OCI-LY3 (cell line): ENCODE data around the gene LDLRAD4.

Source experiments
- H2AFZ ChIP-seq: fragments of 200-600, 300-600 bp; shearing (Covaris generic); 2 replicates; pipeline ENCODE4 v1.6.0; 2014; ENCODE audit warnings: antibody characterized with exemption, low read depth, low read length
- H3K27ac ChIP-seq: fragments of 200-600, 300-600 bp; sonication (generic); 2 replicates; pipeline ENCODE4 v1.5.1; 2014; ENCODE audit warnings: mild to moderate bottlenecking, low read length, moderate library complexity, mixed read lengths
- H3K27me3 ChIP-seq: fragments of 200-600, 300-600 bp; sonication (generic); 2 replicates; pipeline ENCODE4 v1.6.1; 2014; ENCODE audit warnings: low read depth, low read length, mixed read lengths
- H3K36me3 ChIP-seq: fragments of 200-600, 300-600 bp; sonication (generic); replicated peaks from 2 replicates; pipeline ENCODE3; 2014; ENCODE audit warnings: low read depth, low read length, mixed read lengths
- H3K4me1 ChIP-seq: fragments of 300-600, 200-600 bp; sonication (generic); 2 replicates; pipeline ENCODE4 v1.6.1; 2014; ENCODE audit warnings: low read length, mixed read lengths
- H3K4me2 ChIP-seq: fragments of 200-600, 300-600 bp; sonication (generic); 2 replicates; pipeline ENCODE4 v1.6.1; 2014; ENCODE audit warnings: low read length, mixed read lengths
- H3K4me3 ChIP-seq: fragments of 300-600, 200-600 bp; sonication (generic); 2 replicates; pipeline ENCODE4 v1.5.1; 2014; ENCODE audit warnings: antibody characterized with exemption, mild to moderate bottlenecking, low read length, moderate library complexity
- H3K79me2 ChIP-seq: fragments of 300-600, 200-600 bp; shearing (Covaris generic); 2 replicates; pipeline ENCODE4 v1.6.1; 2014; ENCODE audit warnings: mild to moderate bottlenecking, low read length, mixed read lengths
- H3K9ac ChIP-seq: fragments of 300-600, 200-600 bp; shearing (Covaris generic); 2 replicates; pipeline ENCODE4 v1.6.0; 2014; ENCODE audit warnings: mild to moderate bottlenecking, low read length, moderate library complexity
- H3K9me3 ChIP-seq: fragments of 200-600, 300-600 bp; shearing (Covaris generic); 2 replicates; pipeline ENCODE4 v1.6.1; 2014; ENCODE audit warnings: low read length, mixed read lengths; ENCODE audit not compliant: insufficient read depth
- H4K20me1 ChIP-seq: fragments of 200-600, 300-600 bp; sonication (generic); 2 replicates; pipeline ENCODE4 v1.6.1; 2016; ENCODE audit warnings: low read length, mixed read lengths; ENCODE audit not compliant: insufficient read depth
- CTCF ChIP-seq: fragments of 200-600, 300-600 bp; sonication (generic); IDR thresholded peaks from 2 replicates; pipeline ENCODE4 v1.5.1; 2014; ENCODE audit warnings: antibody characterized with exemption, low read length, low read depth
- EZH2phosphoT487 ChIP-seq: fragments of 200-600 bp; shearing (Covaris generic); IDR thresholded peaks from 2 replicates; pipeline ENCODE4 v1.6.1; 2018; ENCODE audit warnings: antibody characterized with exemption, mixed run types, low read depth

Gene LDLRAD4

GRCh38 chr18:13441736-13442135 is 223.2 kb downstream of the LDLRAD4 start:
- Histone ChIP-seq H2AFZ (no peak overlapping the region), H3K4me2 (no peak overlapping the region), H3K36me3 (no peaks in the 10 kb centered on the region), H3K27me3 (peaks cover 38% of the 10 kb centered on the region), H3K9me3 (no peaks in the 10 kb centered on the region; the same call in 1 of the 2 replicates), H3K79me2 (no peaks in the 10 kb centered on the region), H3K9ac (no peak overlapping the region), H3K27ac (no peak overlapping the region), H4K20me1 (no peaks in the 10 kb centered on the region), H3K4me3 (no peak overlapping the region), H3K4me1 (no peaks in the 10 kb centered on the region)
- no peak for TF ChIP-seq CTCF
- TF ChIP-seq EZH2phosphoT487, result no peak

- no peak overlapping the region for H3K27ac ChIP-seq
- H3K27me3 ChIP-seq, result peaks cover 43% of the 10 kb centered on the region
- no peaks in the 10 kb centered on the region for H3K36me3 ChIP-seq
- H3K79me2 ChIP-seq, result no peaks in the 10 kb centered on the region
- TF ChIP-seq EZH2phosphoT487 (no peak), CTCF (no peak)
- H2AFZ ChIP-seq, result no peak overlapping the region
- H3K4me1 ChIP-seq, result peaks cover 4% of the 10 kb centered on the region; the same call in 1 of the 2 replicates
- no peak overlapping the region for H3K4me3 ChIP-seq
- H3K9me3 ChIP-seq, result no peaks in the 10 kb centered on the region; the same call in 1 of the 2 replicates
- no peak overlapping the region for H3K9ac ChIP-seq
- no peak overlapping the region for H3K4me2 ChIP-seq
- H4K20me1 ChIP-seq, result no peaks in the 10 kb centered on the region
Measured at GRCh38 chr18:13442451-13442850, 223.9 kb downstream of the LDLRAD4 start.

DNA sequence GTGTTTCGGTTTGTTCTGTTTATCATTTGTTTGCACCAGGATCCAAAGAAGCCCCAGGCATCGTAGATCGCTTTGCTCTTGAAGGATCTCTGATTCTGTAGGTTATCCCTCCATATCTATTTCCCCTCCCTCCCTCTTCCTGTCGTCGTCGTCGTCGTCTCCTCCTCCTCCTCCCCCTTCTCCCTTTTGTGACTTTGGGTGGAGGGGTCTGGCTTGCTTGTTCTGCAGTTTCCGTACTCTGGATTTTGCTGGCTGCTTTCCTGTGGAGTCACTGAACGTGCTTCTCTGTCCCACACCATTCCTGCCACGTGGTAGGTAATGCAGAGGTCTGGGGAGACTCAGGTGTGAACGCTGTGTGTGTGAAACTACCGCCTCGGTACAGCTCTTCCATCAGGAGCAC is 225.0 kb downstream of the LDLRAD4 start:
- Histone ChIP-seq H3K27ac (no peak overlapping the region), H4K20me1 (no peaks in the 10 kb centered on the region), H3K27me3 (peaks cover 54% of the 10 kb centered on the region), H3K4me2 (no peak overlapping the region), H3K4me1 (peaks cover 10% of the 10 kb centered on the region; the same call in 1 of the 2 replicates), H3K9me3 (no peaks in the 10 kb centered on the region), H3K4me3 (no peak overlapping the region), H2AFZ (no peak overlapping the region), H3K36me3 (no peaks in the 10 kb centered on the region), H3K79me2 (no peaks in the 10 kb centered on the region), H3K9ac (no peak overlapping the region)
- TF ChIP-seq CTCF, result no peak

DNA sequence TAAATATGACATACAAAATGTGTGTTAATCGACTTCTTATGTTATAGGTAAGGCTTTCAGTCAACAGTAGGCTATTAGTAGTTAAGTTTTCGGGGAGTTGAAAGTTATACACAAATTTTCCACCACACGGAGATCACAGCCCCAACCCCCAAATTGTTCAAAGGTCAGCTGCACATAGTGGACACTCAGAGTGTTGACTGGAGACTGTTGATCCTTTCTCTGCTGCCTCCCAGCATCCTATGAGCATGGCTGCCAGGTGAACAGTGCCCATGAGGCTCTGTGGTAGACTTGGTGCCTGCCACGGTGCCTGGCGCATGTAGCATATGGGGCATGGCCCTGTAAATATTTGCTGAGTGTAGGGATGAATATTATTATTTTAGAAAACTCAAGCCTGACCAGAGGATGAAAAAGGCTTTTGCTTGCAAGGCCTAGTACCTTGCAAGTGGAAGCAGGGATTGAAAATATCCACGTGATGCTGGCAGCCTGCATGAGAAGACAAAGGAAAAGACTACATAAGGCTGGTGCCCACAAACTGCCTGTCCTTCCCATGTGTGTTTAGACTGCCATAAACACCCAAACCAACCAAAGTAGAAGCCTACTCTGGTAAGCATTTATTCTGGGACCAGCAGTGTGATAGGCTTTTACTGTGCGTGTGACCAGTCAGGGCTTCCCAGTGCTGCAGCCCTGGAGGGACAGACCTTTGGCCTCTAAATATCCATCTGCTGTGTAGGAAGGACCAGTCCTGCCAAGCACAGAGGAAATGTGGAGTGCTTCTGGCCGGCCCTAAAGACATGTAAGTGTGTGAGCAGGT is 226.1 kb downstream of the LDLRAD4 start:
- Histone ChIP-seq H3K27ac (no peak overlapping the region), H3K4me2 (no peak overlapping the region), H3K4me3 (no peak overlapping the region), H3K9ac (no peak overlapping the region), H3K79me2 (no peaks in the 10 kb centered on the region), H3K4me1 (peaks cover 10% of the 10 kb centered on the region; the same call in 1 of the 2 replicates), H3K36me3 (no peaks in the 10 kb centered on the region), H3K27me3 (peaks cover 61% of the 10 kb centered on the region), H4K20me1 (no peaks in the 10 kb centered on the region), H3K9me3 (no peaks in the 10 kb centered on the region), H2AFZ (no peak overlapping the region)
- TF ChIP-seq EZH2phosphoT487 (no peak), CTCF (no peak)
